HCT116 (cell line): ENCODE results near the gene IL2RG. TPM values are rescaled to one million over a fixed set of nuclear protein-coding genes. Genes with fewer than 3 reads are reported as not detected.

Experiments used
- ATAC-seq: fragments of 200-7000 bp; cut with Tn5 transposase; 2 replicates; pipeline ENCODE4 v1.9.1; 2020; ENCODE audit warnings: mild to moderate bottlenecking, moderate library complexity
- BruUV-seq: library from RNA; stranded (reverse); fragments of 400-500 nt; replicated peaks from 2 replicates; lab custom pipeline; 2021; lab: Mats Ljungman, UMichigan
- CTCF ChIA-PET: fragments of 300-600 bp; sonication (Branson Sonifier 250); formaldehyde crosslinking; loops from one replicate; lab custom pipeline; 2021; ENCODE audit warnings: antibody characterized with exemption; lab: Charles Lee
- POLR2A ChIA-PET: fragments of 300-600, 350-600 bp; sonication (Branson Sonifier 250); formaldehyde crosslinking; loops from one replicate; lab custom pipeline; 2021; ENCODE audit warnings: antibody characterized with exemption; lab: Charles Lee
- RAD21 ChIA-PET, 2 experiments: fragments of 300-600 bp; sonication (Branson Sonifier 250); formaldehyde crosslinking; loops; one replicate each; lab custom pipeline; 2023; ENCODE audit warnings: low total read pairs in 2 of 2; ENCODE audit not compliant: uncharacterized antibody in 2 of 2, unreplicated experiment in 2 of 2, low non-redundant PET in 1 of 2; lab: Charles Lee
- DNase-seq: peaks from one replicate; pipeline ENCODE4 v3.0.0-alpha.2; 2010; ENCODE audit warnings: low read depth, low spot score
- H2AFZ ChIP-seq: fragments of 200-600 bp; shearing (Covaris generic), sonication (generic); 2 replicates; pipeline ENCODE4 v1.6.1; 2017; ENCODE audit warnings: low read depth, mixed run types, mixed read lengths, antibody characterized with exemption, low read length; ENCODE audit not compliant: poor library complexity, severe bottlenecking
- H3K27ac ChIP-seq: 2 replicates; pipeline ENCODE4 v1.5.1; 2012; ENCODE audit warnings: low read depth, low read length
- H3K27me3 ChIP-seq: fragments of 200-600 bp; sonication (generic); 2 replicates; pipeline ENCODE4 v1.6.1; 2016; ENCODE audit warnings: mixed run types, low read length, mixed read lengths; ENCODE audit not compliant: insufficient read depth
- H3K36me3 ChIP-seq, 2 experiments: fragments of 200-500 bp in 1 of 2; fragments of 200-600 bp in 1 of 2; sonication (Bioruptor generic) in 1 of 2; sonication (generic) in 1 of 2; 2 replicates each; pipeline versions ENCODE4 v1.5.1 to v1.6.1; 2014 to 2016; ENCODE audit warnings: low read length in 2 of 2, inconsistent platforms in 1 of 2, mixed read lengths in 1 of 2, mixed run types in 1 of 2; ENCODE audit not compliant: insufficient read depth in 2 of 2, control insufficient read depth in 1 of 2
- H3K4me1 ChIP-seq, 2 experiments: fragments of 200-600 bp in 1 of 2; sonication (generic) in 1 of 2; 2 replicates each; pipeline versions ENCODE4 v1.5.1 to v1.6.1; 2012 to 2017; ENCODE audit warnings: low read length in 2 of 2, inconsistent platforms in 1 of 2, mild to moderate bottlenecking in 1 of 2, mixed read lengths in 1 of 2, mixed run types in 1 of 2, moderate library complexity in 1 of 2; ENCODE audit not compliant: insufficient read depth in 2 of 2, control insufficient read depth in 1 of 2
- H3K4me2 ChIP-seq: fragments of 200-600 bp; sonication (generic); 2 replicates; pipeline ENCODE4 v1.6.1; 2017; ENCODE audit warnings: mixed run types, low read length, mixed read lengths
- H3K4me3 ChIP-seq, 2 experiments: fragments of 200-600 bp in 1 of 2; sonication (generic) in 1 of 2; replicated peaks in 1 of 2; 2 replicates each; pipeline ENCODE4 v1.5.1; 2011 to 2016; ENCODE audit warnings: low read length in 2 of 2, control low read depth in 1 of 2, low read depth in 1 of 2, mild to moderate bottlenecking in 1 of 2, mixed read lengths in 1 of 2, mixed run types in 1 of 2
- H3K79me2 ChIP-seq: fragments of 200-600 bp; sonication (generic); 2 replicates; pipeline ENCODE4 v1.6.1; 2017; ENCODE audit warnings: mild to moderate bottlenecking, mixed run types, low read length, moderate library complexity, mixed read lengths; ENCODE audit not compliant: insufficient read depth
- H3K9ac ChIP-seq: fragments of 200-600 bp; sonication (generic); 2 replicates; pipeline ENCODE4 v1.6.1; 2016; ENCODE audit warnings: low read length, mixed read lengths
- H3K9me2 ChIP-seq: fragments of 200-600 bp; sonication (generic), shearing (Covaris generic); 2 replicates; pipeline ENCODE4 v1.6.1; 2017; ENCODE audit warnings: mixed run types, mild to moderate bottlenecking, moderate library complexity; ENCODE audit not compliant: insufficient read depth
- H3K9me3 ChIP-seq, 2 experiments: fragments of 200-500 bp in 1 of 2; fragments of 200-600 bp in 1 of 2; sonication (Bioruptor generic) in 1 of 2; sonication (generic) in 1 of 2; 2 replicates each; pipeline ENCODE4 v1.6.1; 2014 to 2017; ENCODE audit warnings: low read length in 2 of 2, mixed read lengths in 2 of 2, inconsistent platforms in 1 of 2, low read depth in 1 of 2, mild to moderate bottlenecking in 1 of 2, mixed run types in 1 of 2, moderate library complexity in 1 of 2; ENCODE audit not compliant: control insufficient read depth in 1 of 2, insufficient read depth in 1 of 2
- H4K20me1 ChIP-seq: fragments of 200-600 bp; sonication (generic), shearing (Covaris generic); 2 replicates; pipeline ENCODE4 v1.6.1; 2017; ENCODE audit warnings: mixed run types, mild to moderate bottlenecking, moderate library complexity; ENCODE audit not compliant: insufficient read depth
- ATF3 ChIP-seq: IDR thresholded peaks from 2 replicates; pipeline ENCODE4 v1.6.1; 2012
- CBX3 ChIP-seq: IDR thresholded peaks from 2 replicates; pipeline ENCODE4 v1.6.1; 2012; ENCODE audit warnings: low read depth
- CEBPB ChIP-seq: IDR thresholded peaks from 2 replicates; pipeline ENCODE4 v1.6.1; 2012; ENCODE audit warnings: low read depth
- EGR1 ChIP-seq: IDR thresholded peaks from 2 replicates; pipeline ENCODE4 v1.6.1; 2012; ENCODE audit warnings: low read depth
- ELF1 ChIP-seq: IDR thresholded peaks from 2 replicates; pipeline ENCODE4 v1.6.1; 2012; ENCODE audit warnings: low read depth, borderline replicate concordance
- EZH2phosphoT487 ChIP-seq: fragments of 200-600 bp; IDR thresholded peaks from 2 replicates; pipeline ENCODE4 v1.6.1; 2018; ENCODE audit warnings: antibody characterized with exemption, borderline replicate concordance
- JUND ChIP-seq: IDR thresholded peaks from 2 replicates; pipeline ENCODE4 v1.6.1; 2012
- MAX ChIP-seq: IDR thresholded peaks from 2 replicates; pipeline ENCODE4 v1.6.1; 2012
- POLR2A ChIP-seq: IDR thresholded peaks from 2 replicates; pipeline ENCODE4 v1.7.0; 2011; ENCODE audit warnings: borderline replicate concordance; ENCODE audit not compliant: insufficient read depth, insufficient read length; ENCODE audit errors: extremely low read depth
- POLR2AphosphoS5 ChIP-seq: IDR thresholded peaks from 2 replicates; pipeline ENCODE4 v1.6.1; 2011; ENCODE audit warnings: mild to moderate bottlenecking, low read depth, low read length, moderate library complexity
- RAD21 ChIP-seq: IDR thresholded peaks from 2 replicates; pipeline ENCODE4 v1.6.1; 2012; ENCODE audit warnings: low read depth, mild to moderate bottlenecking
- REST ChIP-seq: IDR thresholded peaks from 2 replicates; pipeline ENCODE4 v1.6.1; 2012; ENCODE audit warnings: low read depth
- SIN3A ChIP-seq: IDR thresholded peaks from 2 replicates; pipeline ENCODE4 v1.6.1; 2012; ENCODE audit warnings: low read depth
- SP1 ChIP-seq: IDR thresholded peaks from 2 replicates; pipeline ENCODE4 v1.6.1; 2012; ENCODE audit warnings: low read depth
- SRF ChIP-seq: IDR thresholded peaks from 2 replicates; pipeline ENCODE4 v1.6.1; 2012; ENCODE audit warnings: low read depth
- YY1 ChIP-seq: IDR thresholded peaks from 2 replicates; pipeline ENCODE4 v1.6.1; 2011; ENCODE audit warnings: low read length, low read depth, moderate library complexity, mild to moderate bottlenecking; ENCODE audit not compliant: insufficient replicate concordance; ENCODE audit errors: extremely low read depth
- intact Hi-C: fragments of 100-400 bp; cut with micrococcal nuclease; formaldehyde crosslinking; loops from 2 replicates; pipeline ENCODE4 v1.10.0; 2022
- total RNA-seq: library from RNA; stranded (reverse); gene quantifications from one replicate; pipeline ENCODE4 v1.2.1, GENCODE V29; 2021; ENCODE audit not compliant: unreplicated experiment

IL2RG gene
- total RNA-seq, 1 experiment from 2014 or later: 0.64 TPM

- TF ChIP-seq EZH2phosphoT487: no peak
These were observed 40.8 kb downstream of the IL2RG start (continued) for GRCh38 chrX:71070531-71070930.

- no TSS peak for BruUV-seq
- H3K36me3 ChIP-seq: no peaks in the 10 kb centered on the region; a peak in 1 of 4 replicates
- peak; percentile 94 for ATAC-seq
- ChIA-PET CTCF (no interaction called here), RAD21 (no interaction called here), POLR2A (no interaction called here)
- peak within 1 kb of the TSS; percentile 83 for H3K4me2 ChIP-seq
- no peaks in the 10 kb centered on the region for H3K27me3 ChIP-seq
- peaks cover 14% of the 10 kb centered on the region for H3K79me2 ChIP-seq
- H2AFZ ChIP-seq: no peak within 1 kb of the TSS
- H3K9ac ChIP-seq: peak within 1 kb of the TSS; percentile 74
- H3K9me2 ChIP-seq: no peaks in the 10 kb centered on the region
- TF ChIP-seq REST (no peak), CBX3 (peak; percentile 74; the same call in 1 of the 2 replicates), ELF1 (peak; percentile 52), SIN3A (no peak), POLR2A (peak; percentile 42), EGR1 (peak; percentile 91), JUND (no peak), ATF3 (no peak), CEBPB (no peak), SRF (peak; percentile 96), POLR2AphosphoS5 (peak; percentile 69), RAD21 (no peak), SP1 (peak; percentile 65; the same call in 1 of the 2 replicates), YY1 (peak; percentile 59), MAX (peak; percentile 65)
- no peaks in the 10 kb centered on the region for H4K20me1 ChIP-seq
- peak within 1 kb of the TSS; percentile 73 for H3K27ac ChIP-seq
- H3K9me3 ChIP-seq: no peaks in the 10 kb centered on the region
- peak within 1 kb of the TSS; percentile 74 to 75 for H3K4me3 ChIP-seq
- intact Hi-C loops: no loop called here
- H3K4me1 ChIP-seq: peaks cover 2 to 10% of the 10 kb centered on the region in 2 experiments; a peak in 3 of 4 replicates
- peak; percentile 86 for DNase-seq
These were observed 43.1 kb downstream of the IL2RG start, which contains the start of gene SNX12 for GRCh38 chrX:71068044-71068918. Gene SNX12, minus strand, starts transcription at chrX:71068334. Its CDS starts 28 bp downstream, at chrX:71068306.
